GM10847 (cell line): ENCODE results near the gene VKORC1L1.

Experiments
- POLR2A ChIP-seq: IDR thresholded peaks from 2 replicates; pipeline ENCODE4 v1.6.1; 2011; ENCODE audit not compliant: insufficient read length; ENCODE audit errors: extremely low read depth

Gene VKORC1L1

GRCh38 chr7:65966146-65966545 lies 93.3 kb downstream of the VKORC1L1 start:
- no peak for TF ChIP-seq POLR2A

GRCh38 chr7:65967361-65968155 lies 94.7 kb downstream of the VKORC1L1 start:
- TF ChIP-seq POLR2A = no peak

- no peak for TF ChIP-seq POLR2A
These were observed 95.6 kb downstream of the VKORC1L1 start for GRCh38 chr7:65968256-65969185.

GRCh38 chr7:65971021-65971420 lies 98.1 kb downstream of the VKORC1L1 start:
- TF ChIP-seq POLR2A = no peak

- TF ChIP-seq POLR2A = no peak
These were observed 100.1 kb downstream of the VKORC1L1 start for GRCh38 chr7:65972976-65973375.

- TF ChIP-seq POLR2A = no peak
These were observed 101.4 kb downstream of the VKORC1L1 start for GRCh38 chr7:65974191-65974801.

GRCh38 chr7:65974876-65975275 lies 102.0 kb downstream of the VKORC1L1 start:
- no peak for TF ChIP-seq POLR2A

GRCh38 chr7:65975814-65976445 lies 103.1 kb downstream of the VKORC1L1 start:
- TF ChIP-seq POLR2A = no peak

GRCh38 chr7:65976659-65977196 lies 103.9 kb downstream of the VKORC1L1 start:
- TF ChIP-seq POLR2A = no peak

- no peak for TF ChIP-seq POLR2A
These were observed 106.2 kb downstream of the VKORC1L1 start for GRCh38 chr7:65978891-65979582.

GRCh38 chr7:65979583-65980477 lies 107.0 kb downstream of the VKORC1L1 start:
- no peak for TF ChIP-seq POLR2A

- peak; percentile 25 for TF ChIP-seq POLR2A
These were observed 107.8 kb downstream of the VKORC1L1 start for GRCh38 chr7:65980478-65981250.
